Measurements from ENCODE around the gene DNM3. TPM values are rescaled to one million over a fixed set of nuclear protein-coding genes. Genes with fewer than 3 reads are reported as not detected.

DNM3 gene
- total RNA-seq, 2 experiments from 2014 or later = 1.6 to 1.8 TPM

DNA sequence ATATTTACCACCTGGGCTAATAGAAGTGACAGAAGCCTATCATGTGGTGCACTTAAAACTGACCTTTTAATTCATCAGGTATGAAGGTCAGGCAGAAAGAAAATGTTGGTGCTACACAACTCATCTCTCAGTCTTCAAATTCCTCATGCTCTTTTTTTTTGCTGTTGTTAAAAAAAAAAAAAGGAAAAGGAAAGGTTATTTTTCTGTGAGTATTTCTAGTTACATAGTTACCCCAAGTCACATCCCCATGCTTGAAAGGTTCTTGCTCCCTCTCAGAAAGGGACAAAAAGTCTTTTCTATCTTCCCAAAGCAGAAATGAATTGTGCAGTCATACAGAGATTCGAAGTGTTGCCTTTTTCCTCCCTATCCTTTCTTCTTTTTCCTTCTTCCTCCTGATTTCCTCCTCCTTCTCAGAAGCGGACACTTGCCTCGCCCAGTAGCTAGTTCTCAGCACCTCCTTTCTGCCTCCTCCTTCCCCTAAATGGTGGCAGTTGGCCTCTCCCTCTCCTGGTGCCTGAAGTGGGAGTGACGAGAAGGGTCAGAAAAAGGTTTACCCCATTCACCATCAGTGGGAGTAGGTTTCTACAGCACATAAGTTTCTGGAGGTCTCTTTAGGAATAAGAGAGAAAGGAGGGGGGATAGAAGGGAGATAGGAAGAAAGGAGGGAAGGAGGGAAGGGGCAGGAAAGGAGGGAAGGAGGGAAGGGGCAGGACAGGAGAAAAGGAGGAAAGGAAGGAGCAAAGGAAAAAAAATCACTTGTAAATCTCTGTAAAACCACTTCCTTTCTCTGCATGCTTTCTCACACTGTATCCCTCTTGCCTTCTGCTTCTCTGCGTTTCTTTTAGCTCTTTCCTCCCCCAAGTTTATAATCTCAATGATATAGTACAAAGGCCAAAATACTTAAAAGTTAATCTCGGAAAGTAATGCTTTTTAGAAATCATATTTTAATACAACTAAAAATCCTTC is 558.7 kb downstream of the DNM3 start:
- ATAC-seq (ENCODE audit: poor library complexity) (no peak), DNase-seq (no peak)
- ChIA-PET CTCF (interaction anchor here (0.6 to 1.9 kb wide), 13 partner anchors 11 to 414 kb away, joined by 3 to 12 read pairs (median 3); no protein-coding TSS in a partner anchor), POLR2A (interaction anchor here (0.6 to 2.2 kb wide), 19 partner anchors 18 to 658 kb away, joined by 3 to 10 read pairs (median 4); partner anchors contain the start of gene PIGC)
- Histone ChIP-seq H3K9me3 (ENCODE audit: control insufficient read depth in 1 of 2, insufficient read depth in 1 of 2, low read length in 2 of 2) (no peaks in the 10 kb centered on the region), H3K27ac (ENCODE audit: low read depth in 1 of 2, low read length in 2 of 2) (no peak overlapping the region), H3K36me3 (ENCODE audit: insufficient read depth, low read length) (no peaks in the 10 kb centered on the region), H3K27me3 (ENCODE audit: control insufficient read depth in 1 of 2, insufficient read depth in 2 of 2, low read length in 2 of 2) (no peaks in the 10 kb centered on the region), H3K4me1 (ENCODE audit: insufficient read depth, low read length) (peaks cover 9% of the 10 kb centered on the region), H3K4me3 (ENCODE audit: low read length) (no peak overlapping the region)
- TF ChIP-seq CTCF (IDR thresholded peaks at IDR 0.05) = peak; percentile 47
- Mint-ChIP-seq H3K27ac (peak overlapping the region; percentile 81), H3K4me3 (peak overlapping the region; percentile 67), H3K9me3 (no peaks in the 10 kb centered on the region), H3K36me3 (ENCODE audit: low read depth) (no peaks in the 10 kb centered on the region), H3K27me3 (no peaks in the 10 kb centered on the region), H3K4me1 (ENCODE audit: low read depth) (peaks cover 65% of the 10 kb centered on the region)
- intact Hi-C loops (cut with DNase I, micrococcal nuclease) = loop anchor here (1.0 to 10.0 kb wide), 8 partner anchors 19 to 615 kb away; partner anchors contain the start of genes METTL13 (in 1 of the 2) and PIGC (in 1 of the 2)

- H3K9me3 ChIP-seq (ENCODE audit: control insufficient read depth in 1 of 2, insufficient read depth in 1 of 2, low read length in 2 of 2) = no peaks in the 10 kb centered on the region
- Mint-ChIP-seq H3K27ac (peak overlapping the region; percentile 81), H3K4me3 (peak overlapping the region; percentile 1), H3K27me3 (no peaks in the 10 kb centered on the region), H3K9me3 (no peaks in the 10 kb centered on the region), H3K36me3 (ENCODE audit: low read depth) (no peaks in the 10 kb centered on the region), H3K4me1 (ENCODE audit: low read depth) (peaks cover 58% of the 10 kb centered on the region)
- peaks cover 5% of the 10 kb centered on the region for H3K4me1 ChIP-seq (ENCODE audit: insufficient read depth, low read length)
- no peaks in the 10 kb centered on the region for H3K36me3 ChIP-seq (ENCODE audit: insufficient read depth, low read length)
- CTCF ChIA-PET = no interaction called here
- no peaks in the 10 kb centered on the region for H3K27me3 ChIP-seq (ENCODE audit: control insufficient read depth in 1 of 2, insufficient read depth in 2 of 2, low read length in 2 of 2)
- no peak for ATAC-seq (ENCODE audit: poor library complexity)
- POLR2A ChIA-PET = interaction anchor here (0.5 to 2.2 kb wide), 8 partner anchors 21 to 658 kb away, joined by 3 to 10 read pairs (median 4); partner anchors contain the start of gene PIGC
- DNase-seq = no peak
- no peak overlapping the region for H3K27ac ChIP-seq (ENCODE audit: low read depth in 1 of 2, low read length in 2 of 2)
- intact Hi-C loops (cut with DNase I, micrococcal nuclease) = loop anchor here in 1 of 2 experiments (1.0 to 2.0 kb wide), 2 partner anchors 44 to 310 kb away; partner anchors contain the start of gene PIGC
- TF ChIP-seq CTCF (IDR thresholded peaks at IDR 0.05) = no peak
- no peak overlapping the region for H3K4me3 ChIP-seq (ENCODE audit: low read length)
These were observed 559.4 kb downstream of the DNM3 start for GRCh38 chr1:172400722-172401105.

GRCh38 chr1:172401477-172401876 is 560.2 kb downstream of the DNM3 start:
- Histone ChIP-seq H3K36me3 (ENCODE audit: insufficient read depth, low read length) (no peaks in the 10 kb centered on the region), H3K4me3 (ENCODE audit: low read length) (no peak overlapping the region), H3K9me3 (ENCODE audit: control insufficient read depth in 1 of 2, insufficient read depth in 1 of 2, low read length in 2 of 2) (no peaks in the 10 kb centered on the region), H3K4me1 (ENCODE audit: insufficient read depth, low read length) (peaks cover 5% of the 10 kb centered on the region), H3K27ac (ENCODE audit: low read depth in 1 of 2, low read length in 2 of 2) (no peak overlapping the region), H3K27me3 (ENCODE audit: control insufficient read depth in 1 of 2, insufficient read depth in 2 of 2, low read length in 2 of 2) (no peaks in the 10 kb centered on the region)
- intact Hi-C loops (cut with DNase I, micrococcal nuclease) = loop anchor here in 1 of 2 experiments (1.0 to 2.0 kb wide), 2 partner anchors 43 to 311 kb away; partner anchors contain the start of gene PIGC
- H3K9me3 Mint-ChIP-seq = no peaks in the 10 kb centered on the region
- DNase-seq (no peak), ATAC-seq (ENCODE audit: poor library complexity) (no peak)
- peak overlapping the region; percentile 81 for H3K27ac Mint-ChIP-seq
- CTCF ChIA-PET = interaction anchor here (1.8 kb wide), 1 partner anchor 399 kb away, joined by 5 read pairs; no protein-coding TSS in a partner anchor
- TF ChIP-seq CTCF (IDR thresholded peaks at IDR 0.05) = no peak
- H3K4me3 Mint-ChIP-seq = no peak overlapping the region
- POLR2A ChIA-PET = interaction anchor here (1.0 kb wide), 1 partner anchor 43 kb away, joined by 3 read pairs; no protein-coding TSS in a partner anchor
- no peaks in the 10 kb centered on the region for H3K27me3 Mint-ChIP-seq
- H3K4me1 Mint-ChIP-seq (ENCODE audit: low read depth) = peaks cover 53% of the 10 kb centered on the region
- no peaks in the 10 kb centered on the region for H3K36me3 Mint-ChIP-seq (ENCODE audit: low read depth)

Measured in CD4-positive, alpha-beta T cell (primary cell).